Left ventricle myocardium inferior (tissue), 1 donor: ENCODE results near the gene PHF23. TPM values are rescaled to one million over a fixed set of nuclear protein-coding genes. Genes with fewer than 3 reads are reported as not detected.

Experiments used
- DNase-seq: peaks from one replicate; pipeline ENCODE4 v3.0.0-alpha.2; 2020
- H3K27ac ChIP-seq: fragments of 200-600 bp; replicated peaks from 2 replicates; pipeline ENCODE4 v1.8.0; 2021
- H3K27me3 ChIP-seq: fragments of 200-600 bp; 2 replicates; pipeline ENCODE4 v1.8.0; 2021; ENCODE audit warnings: low read depth
- H3K36me3 ChIP-seq: fragments of 200-600 bp; 2 replicates; pipeline ENCODE4 v1.8.0; 2021
- H3K4me1 ChIP-seq: fragments of 200-600 bp; 2 replicates; pipeline ENCODE4 v1.8.0; 2021
- H3K4me3 ChIP-seq: fragments of 200-600 bp; 2 replicates; pipeline ENCODE4 v1.8.0; 2021; ENCODE audit warnings: mild to moderate bottlenecking, moderate library complexity
- H3K9me3 ChIP-seq: fragments of 200-600 bp; replicated peaks from 2 replicates; pipeline ENCODE4 v1.8.0; 2021
- intact Hi-C: fragments of 100-400 bp; cut with micrococcal nuclease; formaldehyde crosslinking; loops from one replicate; pipeline ENCODE4 v1.11.0; 2022
- total RNA-seq: library from RNA; stranded (reverse); fragmentation: NEBNext Ultra II Directional; extraction: Animal tissue kit (Norgen Biotek cat#: 25700); gene quantifications from one replicate; pipeline ENCODE4 v1.2.1, GENCODE V29; 2021
- TF ChIP-seq, protein P1 (sequence below): fragments of 200-600 bp; IDR thresholded peaks from 2 replicates; pipeline ENCODE4 v1.8.0; 2021; ENCODE audit warnings: antibody characterized with exemption, mild to moderate bottlenecking, borderline replicate concordance
- donor health status: DM: no; HTN: yes; CAD: no; lungs with severe emphysema.

Gene PHF23
- total RNA-seq, 1 donor from 2014 or later = 22.0 TPM

DNA sequence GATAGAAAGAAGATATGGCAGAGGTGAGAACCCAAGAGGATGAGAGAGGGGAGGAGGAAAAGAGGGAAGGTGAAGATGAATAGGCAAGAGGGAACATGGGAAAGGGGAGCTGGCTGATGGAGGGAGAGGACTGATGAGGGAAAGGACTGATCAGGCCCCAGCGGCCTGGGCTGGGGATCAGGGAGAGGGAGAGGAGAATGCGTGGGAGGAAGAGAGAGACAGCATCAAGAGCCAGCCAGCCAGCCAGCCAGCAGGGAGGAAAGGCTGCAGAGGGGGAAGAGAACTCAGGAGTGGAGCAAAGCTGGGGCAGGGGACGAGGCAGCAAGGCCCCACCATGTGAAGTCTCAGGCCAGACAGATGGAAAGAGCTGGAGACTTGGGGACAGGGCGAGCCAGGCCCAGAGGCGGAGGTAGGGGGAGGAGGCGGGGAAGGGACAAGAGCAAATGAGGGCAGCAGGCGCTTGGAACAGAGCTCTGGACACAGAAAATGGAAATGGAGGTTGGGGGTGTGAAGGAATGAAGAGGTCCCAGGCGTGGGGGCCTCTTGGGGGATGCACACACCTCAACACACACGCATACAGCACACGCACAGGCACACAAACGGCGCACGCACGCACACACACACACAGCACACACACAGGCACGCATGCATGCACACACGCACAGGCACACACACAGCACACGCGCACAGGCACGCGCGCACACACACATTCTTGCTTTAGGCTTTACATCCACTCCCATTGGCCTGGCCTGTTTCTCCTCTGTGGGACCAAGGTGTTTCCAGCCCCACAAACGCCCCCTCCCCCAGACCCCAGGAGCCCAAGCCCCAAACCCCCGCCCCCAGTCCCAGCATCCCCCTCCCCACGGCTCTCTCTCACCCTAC, 31.9 kb downstream of the PHF23 start:
- Histone ChIP-seq H3K27me3 (no peaks in the 10 kb centered on the region), H3K9me3 (no peaks in the 10 kb centered on the region), H3K4me3 (no peak overlapping the region), H3K4me1 (peaks cover 26% of the 10 kb centered on the region), H3K36me3 (peaks cover 12% of the 10 kb centered on the region), H3K27ac (peak overlapping the region; percentile 16)
- peak; percentile 15 for DNase-seq
- intact Hi-C loops = no loop called here
- TF ChIP-seq, protein P1, sequence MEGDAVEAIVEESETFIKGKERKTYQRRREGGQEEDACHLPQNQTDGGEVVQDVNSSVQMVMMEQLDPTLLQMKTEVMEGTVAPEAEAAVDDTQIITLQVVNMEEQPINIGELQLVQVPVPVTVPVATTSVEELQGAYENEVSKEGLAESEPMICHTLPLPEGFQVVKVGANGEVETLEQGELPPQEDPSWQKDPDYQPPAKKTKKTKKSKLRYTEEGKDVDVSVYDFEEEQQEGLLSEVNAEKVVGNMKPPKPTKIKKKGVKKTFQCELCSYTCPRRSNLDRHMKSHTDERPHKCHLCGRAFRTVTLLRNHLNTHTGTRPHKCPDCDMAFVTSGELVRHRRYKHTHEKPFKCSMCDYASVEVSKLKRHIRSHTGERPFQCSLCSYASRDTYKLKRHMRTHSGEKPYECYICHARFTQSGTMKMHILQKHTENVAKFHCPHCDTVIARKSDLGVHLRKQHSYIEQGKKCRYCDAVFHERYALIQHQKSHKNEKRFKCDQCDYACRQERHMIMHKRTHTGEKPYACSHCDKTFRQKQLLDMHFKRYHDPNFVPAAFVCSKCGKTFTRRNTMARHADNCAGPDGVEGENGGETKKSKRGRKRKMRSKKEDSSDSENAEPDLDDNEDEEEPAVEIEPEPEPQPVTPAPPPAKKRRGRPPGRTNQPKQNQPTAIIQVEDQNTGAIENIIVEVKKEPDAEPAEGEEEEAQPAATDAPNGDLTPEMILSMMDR = no peak

DNA sequence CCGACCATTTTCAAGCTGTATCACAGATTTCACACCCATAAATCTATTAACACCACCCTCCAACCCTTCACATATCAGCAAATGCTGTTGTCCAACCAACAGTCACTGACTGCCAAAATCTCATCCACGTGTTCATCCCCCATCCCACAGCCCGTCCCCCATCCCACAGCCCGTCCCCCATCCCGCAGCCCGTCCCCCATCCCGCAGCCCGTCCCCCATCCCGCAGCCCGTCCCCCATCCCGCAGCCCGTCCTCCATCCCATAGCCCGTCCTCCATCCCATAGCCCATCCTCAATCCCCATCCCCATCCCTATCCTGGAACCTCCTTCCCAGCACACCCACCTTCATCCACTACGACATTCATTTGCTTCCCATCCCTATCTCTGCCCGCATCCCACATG, 33.7 kb downstream of the PHF23 start:
- Histone ChIP-seq H3K9me3 (no peaks in the 10 kb centered on the region), H3K27me3 (no peaks in the 10 kb centered on the region), H3K36me3 (peaks cover 25% of the 10 kb centered on the region), H3K4me1 (peaks cover 15% of the 10 kb centered on the region), H3K27ac (peak overlapping the region; percentile 72), H3K4me3 (peak overlapping the region; percentile 70)
- intact Hi-C loops = no loop called here
- TF ChIP-seq, protein P1 = no peak
- no peak for DNase-seq

DNA sequence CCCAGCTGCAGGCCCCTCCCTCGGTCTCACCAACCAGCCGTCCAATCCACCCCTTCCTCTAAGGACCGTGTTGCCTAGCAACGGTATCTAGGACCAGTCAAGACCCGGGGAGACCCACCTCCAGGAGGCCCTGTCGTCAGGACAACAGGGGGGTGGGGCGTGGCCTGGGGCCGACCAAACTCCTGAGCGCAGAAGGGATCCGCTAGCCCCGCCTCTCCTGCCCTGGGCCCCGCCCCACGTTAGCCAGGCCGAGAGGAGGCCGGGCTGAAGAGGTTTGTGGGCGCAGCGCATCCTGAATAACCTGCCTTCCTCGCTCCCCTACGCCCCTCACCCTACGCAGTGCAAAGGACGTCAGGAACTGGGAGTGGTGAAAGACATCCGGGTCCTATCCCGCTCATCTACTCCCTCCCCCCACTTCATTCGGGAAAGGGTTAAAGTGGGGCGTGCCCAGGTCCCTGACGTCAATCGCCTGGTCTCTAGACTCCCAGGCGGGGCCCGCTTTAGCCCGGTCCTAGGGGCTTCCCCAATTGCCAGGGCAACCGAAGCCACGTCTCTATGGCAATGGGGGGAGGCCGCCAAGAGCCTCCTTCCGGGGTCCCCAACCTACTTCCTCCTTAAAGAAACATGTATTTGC, 34.3 kb downstream of the PHF23 start:
- no peaks in the 10 kb centered on the region for H3K9me3 ChIP-seq
- peaks cover 15% of the 10 kb centered on the region for H3K4me1 ChIP-seq
- no peaks in the 10 kb centered on the region for H3K27me3 ChIP-seq
- H3K27ac ChIP-seq = peak overlapping the region; percentile 72
- TF ChIP-seq, protein P1 = no peak
- intact Hi-C loops = no loop called here
- DNase-seq = peak; percentile 89
- H3K4me3 ChIP-seq = peak overlapping the region; percentile 70
- H3K36me3 ChIP-seq = peaks cover 25% of the 10 kb centered on the region

DNA sequence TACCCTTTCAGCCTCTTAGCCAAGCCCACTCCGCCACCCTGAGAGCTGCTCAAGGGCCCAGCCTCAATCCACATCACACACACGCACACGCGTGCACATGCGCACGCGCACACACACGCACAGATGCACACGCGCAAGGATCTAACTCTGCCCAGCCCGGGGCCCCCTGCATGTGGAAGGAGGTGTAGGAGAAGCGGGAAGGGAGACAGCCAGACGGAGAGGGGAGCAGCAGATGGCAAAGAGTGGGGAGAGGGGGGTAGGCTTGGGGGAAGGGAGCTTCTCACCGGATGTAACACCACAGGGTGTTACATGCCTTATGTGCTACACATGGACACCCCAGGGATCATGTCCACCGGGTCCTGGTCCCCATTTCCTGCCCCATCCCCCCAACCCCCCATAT, 34.9 kb downstream of the PHF23 start:
- TF ChIP-seq, protein P1 = no peak
- intact Hi-C loops = no loop called here
- peak overlapping the region; percentile 70 for H3K4me3 ChIP-seq
- DNase-seq = no peak
- H3K27ac ChIP-seq = peak overlapping the region; percentile 72
- H3K9me3 ChIP-seq = no peaks in the 10 kb centered on the region
- no peaks in the 10 kb centered on the region for H3K27me3 ChIP-seq
- peaks cover 25% of the 10 kb centered on the region for H3K36me3 ChIP-seq
- H3K4me1 ChIP-seq = peaks cover 15% of the 10 kb centered on the region

DNA sequence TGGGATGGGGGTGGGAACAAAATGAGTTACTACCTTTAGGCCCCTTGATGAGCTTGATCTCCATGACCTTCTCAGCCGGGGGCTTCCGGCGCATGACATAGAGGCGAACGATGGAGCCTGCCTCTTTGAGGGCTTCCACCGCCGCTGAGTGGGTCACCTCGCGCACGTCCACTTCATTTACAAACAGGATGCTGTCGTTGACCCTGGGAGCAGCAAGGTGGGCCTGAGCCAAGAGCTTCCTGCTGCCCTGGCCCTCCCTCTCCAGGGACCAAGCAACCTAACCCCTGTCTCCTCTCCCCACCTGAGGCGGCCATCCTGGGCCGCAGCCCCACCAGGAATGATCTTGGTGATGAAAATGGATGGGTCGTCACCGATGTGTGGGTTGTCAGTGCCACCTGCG, 35.9 kb downstream of the PHF23 start:
- TF ChIP-seq, protein P1 = no peak
- peaks cover 15% of the 10 kb centered on the region for H3K4me1 ChIP-seq
- no peaks in the 10 kb centered on the region for H3K9me3 ChIP-seq
- peaks cover 25% of the 10 kb centered on the region for H3K36me3 ChIP-seq
- peak; percentile 14 for DNase-seq
- H3K4me3 ChIP-seq = no peak overlapping the region
- no peaks in the 10 kb centered on the region for H3K27me3 ChIP-seq
- intact Hi-C loops = no loop called here
- no peak overlapping the region for H3K27ac ChIP-seq
